Subcutaneous abdominal adipose tissue (tissue), 5 donors: ENCODE measurements around the gene VPS72.

ENCODE experiments used
- H3K27ac ChIP-seq: one replicate; pipeline ENCODE4 v1.7.0; 2013; ENCODE audit warnings: low read depth, mild to moderate bottlenecking, inconsistent platforms, low read length, moderate library complexity
- H3K27me3 ChIP-seq, 5 donors: one replicate each; pipeline ENCODE4 v1.7.0; 2013; ENCODE audit warnings: low read length in 5 of 5, inconsistent platforms in 1 of 5; ENCODE audit not compliant: control insufficient read depth in 5 of 5, insufficient read depth in 4 of 5
- H3K36me3 ChIP-seq, 5 donors: one replicate each; pipeline ENCODE4 v1.7.0; 2013; ENCODE audit warnings: low read length in 5 of 5; ENCODE audit not compliant: control insufficient read depth in 5 of 5, insufficient read depth in 5 of 5
- H3K4me1 ChIP-seq, 5 donors: one replicate each; pipeline ENCODE4 v1.7.0; 2013; ENCODE audit warnings: low read length in 5 of 5, mild to moderate bottlenecking in 3 of 5, moderate library complexity in 1 of 5; ENCODE audit not compliant: control insufficient read depth in 5 of 5, insufficient read depth in 5 of 5
- H3K4me3 ChIP-seq, 5 donors: one replicate each; pipeline ENCODE4 v1.7.0; 2013; ENCODE audit warnings: low read length in 5 of 5, low read depth in 1 of 5
- H3K9ac ChIP-seq, 5 donors: one replicate each; pipeline ENCODE4 v1.7.0; 2013; ENCODE audit warnings: low read length in 5 of 5, mild to moderate bottlenecking in 4 of 5, moderate library complexity in 3 of 5
- H3K9me3 ChIP-seq, 5 donors: one replicate each; pipeline ENCODE4 v1.7.0; 2013; ENCODE audit warnings: low read length in 5 of 5; ENCODE audit not compliant: control insufficient read depth in 5 of 5
- donor health status: healthy.
- donor health status: healthy.
- donor health status: healthy.
- donor health status: healthy.
- donor health status: healthy.

The VPS72 gene

DNA sequence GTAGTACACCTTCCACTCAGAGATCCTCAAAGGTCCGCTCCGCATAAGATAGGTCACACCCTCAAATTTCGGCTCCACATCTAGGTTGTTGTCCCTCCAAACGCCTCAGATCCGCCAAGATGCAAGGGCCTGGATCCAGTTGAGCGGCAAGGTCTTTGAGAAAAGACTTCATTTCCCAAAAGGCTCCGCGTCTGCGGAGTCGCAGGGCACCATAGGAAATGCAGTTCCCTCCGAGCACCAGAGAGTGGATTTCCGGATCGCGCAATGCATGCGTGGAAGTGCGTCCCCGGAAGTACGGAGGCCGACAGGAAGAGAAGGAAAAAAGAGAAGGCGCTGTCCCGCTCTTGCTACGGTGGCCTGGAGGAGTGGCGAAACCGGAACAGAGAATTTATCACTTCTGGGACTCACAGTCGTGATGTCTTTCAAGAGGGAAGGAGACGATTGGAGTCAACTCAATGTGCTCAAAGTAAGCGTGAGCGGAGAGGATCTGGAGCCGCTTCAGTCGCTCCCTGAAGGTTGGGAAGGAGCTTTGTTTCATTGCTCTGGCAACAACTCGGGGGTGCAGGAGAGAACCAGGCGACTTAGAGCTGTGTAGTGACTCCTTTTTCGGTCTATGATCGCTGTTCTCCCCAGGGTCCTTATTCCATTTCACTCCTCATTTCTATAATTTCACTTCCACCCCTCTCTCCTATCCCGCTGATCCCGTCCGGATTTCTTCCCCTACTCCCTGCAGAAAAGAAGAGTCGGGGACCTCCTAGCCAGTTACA lies 24.1 kb downstream of the VPS72 start, which contains the start of the genes LYSMD1 and SCNM1:
LYSMD1 (minus strand) TSS at position 165 of the 767 bp plus-strand sequence. CDS start 644 bp downstream, outside the sequence.
SCNM1 (plus strand) TSS at position 407 of the 767 bp plus-strand sequence; CDS start at position 416, 9 bp downstream.
- Histone ChIP-seq H3K4me1 (peaks cover 5 to 31% (median 29%) of the 10 kb centered on the region in 5 donors), H3K9ac (peak within 1 kb of the TSS; percentile 82 to 96 (median 91)), H3K9me3 (no peaks in the 10 kb centered on the region)

DNA sequence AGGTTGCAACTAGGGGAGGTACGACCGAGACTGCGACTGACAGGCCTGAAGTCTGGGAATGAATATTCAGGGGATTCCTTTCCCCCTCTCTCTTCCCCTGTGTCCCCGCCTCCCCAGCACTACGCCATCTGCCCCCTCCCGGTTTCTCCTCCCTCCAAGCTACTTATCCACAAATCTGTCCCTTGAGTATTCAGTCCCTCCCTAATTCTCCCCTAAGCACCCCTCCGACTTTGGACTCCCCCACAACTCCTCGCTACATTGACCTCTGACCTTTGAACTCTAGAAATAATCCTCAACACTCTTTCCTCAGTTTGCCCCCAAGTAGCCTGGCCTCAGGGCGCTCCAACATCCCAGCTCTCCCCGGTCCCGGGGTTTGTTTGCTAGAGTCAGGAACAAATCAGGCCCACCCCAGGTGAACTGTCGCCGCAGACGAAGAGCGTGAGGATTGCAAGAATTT lies 24.7 kb downstream of the VPS72 start:
- Histone ChIP-seq H3K9me3 (no peaks in the 10 kb centered on the region), H3K4me3 (peak overlapping the region; percentile 88 to 99 (median 94)), H3K27me3 (no peaks in the 10 kb centered on the region), H3K27ac (peak overlapping the region; percentile 86), H3K4me1 (peaks cover 7 to 36% (median 33%) of the 10 kb centered on the region in 5 donors), H3K9ac (peak overlapping the region; percentile 82 to 96 (median 91)), H3K36me3 (peaks cover 0 to 39% (median 32%) of the 10 kb centered on the region in 5 donors)

More for the DNA sequence above, 24.1 kb downstream of the VPS72 start, which contains the start of the genes LYSMD1 and SCNM1:
- Histone ChIP-seq H3K4me3 (peak within 1 kb of the TSS; percentile 88 to 99 (median 94)), H3K36me3 (peaks cover 0 to 38% (median 32%) of the 10 kb centered on the region in 5 donors), H3K27ac (peak within 1 kb of the TSS; percentile 86), H3K27me3 (no peaks in the 10 kb centered on the region)

DNA sequence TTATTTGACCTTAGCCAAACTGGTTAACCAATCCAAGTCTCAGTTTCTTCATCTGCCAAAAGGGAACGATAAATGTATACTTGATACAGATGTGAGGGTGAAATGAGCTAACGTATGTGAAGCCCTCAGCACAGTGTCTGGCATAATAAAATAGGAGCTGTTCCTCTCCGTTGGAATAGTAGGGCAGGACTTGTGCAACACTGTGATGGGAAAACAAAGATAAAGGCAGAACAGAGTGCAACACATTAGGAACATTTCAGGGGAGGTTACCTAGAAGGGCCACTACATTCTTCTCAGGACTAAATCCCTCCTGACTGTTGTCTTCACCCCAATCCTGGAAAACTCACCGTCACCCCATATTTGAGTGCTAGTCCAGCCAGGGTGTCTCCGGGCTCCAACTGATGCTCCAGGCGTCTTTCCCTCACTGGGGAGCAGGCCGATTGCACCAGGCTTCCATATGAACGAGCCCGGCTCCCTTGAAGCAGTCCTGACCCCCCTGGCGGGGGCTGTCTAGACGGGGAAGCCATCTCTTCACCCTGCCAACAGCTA lies 25.2 kb downstream of the VPS72 start:
- Histone ChIP-seq H3K4me3 (peak overlapping the region; percentile 88 to 99 (median 94)), H3K9me3 (no peaks in the 10 kb centered on the region), H3K27me3 (no peaks in the 10 kb centered on the region), H3K27ac (peak overlapping the region; percentile 86), H3K4me1 (peaks cover 7 to 40% (median 35%) of the 10 kb centered on the region in 5 donors), H3K9ac (peak overlapping the region; percentile 82 to 96 (median 91)), H3K36me3 (peaks cover 0 to 37% (median 28%) of the 10 kb centered on the region in 5 donors)

DNA sequence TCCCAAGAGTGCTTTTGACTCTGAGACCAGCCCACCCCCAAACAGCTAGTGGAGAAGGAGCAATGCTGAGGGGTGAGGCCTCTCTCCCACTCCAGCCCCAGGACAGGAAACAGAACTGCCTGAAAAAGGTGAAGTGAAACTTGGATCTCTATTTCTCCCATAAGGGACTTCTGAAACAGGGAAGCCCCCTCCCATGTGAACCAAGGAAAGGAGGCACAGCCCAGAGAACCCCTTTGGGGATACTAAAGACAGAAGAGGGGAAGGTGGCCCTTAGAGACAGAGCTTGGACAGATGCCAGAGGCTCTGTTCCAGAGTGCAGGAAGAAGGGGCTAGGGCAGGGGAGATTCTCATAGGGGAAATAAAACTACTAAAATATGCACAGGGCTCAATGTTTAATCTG lies 30.6 kb downstream of the VPS72 start:
- H3K4me1 ChIP-seq: peaks cover 2 to 29% (median 17%) of the 10 kb centered on the region in 5 donors
- peak overlapping the region in 3 of 5 donors; percentile 23 to 35 (median 25) for H3K9ac ChIP-seq
- H3K36me3 ChIP-seq: peaks cover 0 to 47% (median 38%) of the 10 kb centered on the region in 5 donors
- no peak overlapping the region for H3K27ac ChIP-seq
- no peak overlapping the region for H3K4me3 ChIP-seq
- no peaks in the 10 kb centered on the region for H3K9me3 ChIP-seq
- H3K27me3 ChIP-seq: no peaks in the 10 kb centered on the region

DNA sequence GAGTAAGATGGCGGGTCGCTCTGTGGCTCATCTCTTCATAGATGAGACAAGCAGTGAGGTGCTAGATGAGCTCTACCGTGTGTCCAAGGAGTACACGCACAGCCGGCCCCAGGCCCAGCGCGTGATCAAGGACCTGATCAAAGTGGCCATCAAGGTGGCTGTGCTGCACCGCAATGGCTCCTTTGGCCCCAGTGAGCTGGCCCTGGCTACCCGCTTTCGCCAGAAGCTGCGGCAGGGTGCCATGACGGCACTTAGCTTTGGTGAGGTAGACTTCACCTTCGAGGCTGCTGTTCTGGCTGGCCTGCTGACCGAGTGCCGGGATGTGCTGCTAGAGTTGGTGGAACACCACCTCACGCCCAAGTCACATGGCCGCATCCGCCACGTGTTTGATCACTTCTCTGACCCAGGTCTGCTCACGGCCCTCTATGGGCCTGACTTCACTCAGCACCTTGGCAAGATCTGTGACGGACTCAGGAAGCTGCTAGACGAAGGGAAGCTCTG lies 31.2 kb downstream of the VPS72 start:
- no peak overlapping the region for H3K27ac ChIP-seq
- H3K9me3 ChIP-seq: no peaks in the 10 kb centered on the region
- peak overlapping the region in 3 of 5 donors; percentile 23 to 35 (median 25) for H3K9ac ChIP-seq
- H3K4me3 ChIP-seq: no peak overlapping the region
- H3K27me3 ChIP-seq: no peaks in the 10 kb centered on the region
- H3K36me3 ChIP-seq: peaks cover 0 to 47% (median 38%) of the 10 kb centered on the region in 5 donors
- peaks cover 2 to 26% (median 14%) of the 10 kb centered on the region in 5 donors for H3K4me1 ChIP-seq

DNA sequence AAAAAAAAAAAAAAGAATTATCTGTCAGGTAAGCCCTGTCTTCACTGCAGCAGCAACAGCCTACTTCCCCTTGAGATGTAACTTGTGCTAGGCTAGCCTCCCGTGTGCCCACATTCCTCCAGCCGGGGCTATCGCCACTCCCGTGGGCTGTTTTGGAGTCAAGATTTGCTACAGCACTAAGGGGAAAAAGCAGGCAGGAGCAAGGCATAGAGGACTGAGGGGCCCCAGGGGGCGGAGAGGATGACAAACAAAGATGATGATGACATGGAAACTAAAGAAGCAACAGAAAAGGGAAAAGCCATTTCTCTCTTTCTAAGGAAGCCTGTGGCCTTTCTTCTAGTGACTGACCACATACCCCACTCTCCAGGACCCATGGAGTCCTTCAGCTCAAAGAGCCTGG lies 31.7 kb downstream of the VPS72 start:
- H3K4me1 ChIP-seq: peaks cover 2 to 26% (median 14%) of the 10 kb centered on the region in 5 donors
- H3K27me3 ChIP-seq: no peaks in the 10 kb centered on the region
- H3K9me3 ChIP-seq: no peaks in the 10 kb centered on the region
- no peak overlapping the region for H3K4me3 ChIP-seq
- peak overlapping the region in 1 of 5 donors; percentile 12 for H3K9ac ChIP-seq
- peaks cover 0 to 47% (median 38%) of the 10 kb centered on the region in 5 donors for H3K36me3 ChIP-seq
- no peak overlapping the region for H3K27ac ChIP-seq

DNA sequence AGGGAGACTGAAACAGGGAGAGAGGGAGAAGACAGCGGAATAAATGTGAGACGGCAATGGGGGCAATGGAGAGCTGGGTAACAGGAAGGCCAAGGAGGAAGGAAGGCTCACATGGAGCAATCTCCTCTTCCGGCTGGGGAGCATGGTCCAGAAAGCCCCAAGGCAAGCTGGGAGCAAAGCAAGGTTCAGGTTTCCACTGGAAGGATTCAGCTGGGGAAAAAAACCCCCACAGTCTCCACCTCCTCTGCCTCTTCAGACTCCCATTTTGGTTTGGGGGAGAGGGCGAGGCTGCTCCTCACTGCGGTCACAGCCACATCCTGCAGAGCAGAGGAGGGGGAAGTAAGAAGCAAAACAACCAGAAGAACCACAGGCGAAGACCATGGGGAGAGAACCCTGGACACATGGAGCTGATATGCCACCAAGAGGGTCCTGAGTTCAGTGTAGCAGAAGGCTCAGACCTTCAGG lies 32.9 kb downstream of the VPS72 start:
- Histone ChIP-seq H3K9me3 (no peaks in the 10 kb centered on the region), H3K4me1 (peaks cover 2 to 26% (median 14%) of the 10 kb centered on the region in 5 donors), H3K27me3 (no peaks in the 10 kb centered on the region), H3K4me3 (peak overlapping the region; percentile 30 to 69 (median 49)), H3K36me3 (peaks cover 0 to 47% (median 38%) of the 10 kb centered on the region in 5 donors), H3K27ac (no peak overlapping the region), H3K9ac (peak overlapping the region in 2 of 5 donors; percentile 19 to 25)

DNA sequence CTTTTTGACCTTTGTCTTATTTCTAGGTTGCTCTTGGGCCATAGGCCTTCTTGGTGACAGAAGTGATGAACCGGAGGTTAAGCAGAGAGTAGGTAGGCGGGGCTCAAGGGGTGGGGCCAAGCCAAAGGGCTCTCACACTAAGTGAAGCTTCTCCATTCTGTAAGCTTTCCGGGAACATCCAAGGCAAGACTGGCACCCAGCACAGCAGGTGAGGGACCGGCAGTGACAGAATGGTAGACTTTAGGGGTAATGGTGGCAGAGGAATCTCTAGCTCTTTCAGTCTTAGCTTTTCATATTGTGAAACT lies 33.5 kb downstream of the VPS72 start, which contains the start of gene TNFAIP8L2:
TNFAIP8L2 (plus strand) TSS at position 135 of the 305 bp plus-strand sequence. CDS start 2,049 bp downstream, outside the sequence.
- H3K9me3 ChIP-seq: no peaks in the 10 kb centered on the region
- H3K27ac ChIP-seq: no peak within 1 kb of the TSS
- no peaks in the 10 kb centered on the region for H3K27me3 ChIP-seq
- H3K36me3 ChIP-seq: peaks cover 0 to 42% (median 34%) of the 10 kb centered on the region in 5 donors
- H3K9ac ChIP-seq: peak within 1 kb of the TSS in 2 of 5 donors; percentile 19 to 25
- peak within 1 kb of the TSS; percentile 30 to 69 (median 49) for H3K4me3 ChIP-seq
- peaks cover 2 to 26% (median 14%) of the 10 kb centered on the region in 5 donors for H3K4me1 ChIP-seq

DNA sequence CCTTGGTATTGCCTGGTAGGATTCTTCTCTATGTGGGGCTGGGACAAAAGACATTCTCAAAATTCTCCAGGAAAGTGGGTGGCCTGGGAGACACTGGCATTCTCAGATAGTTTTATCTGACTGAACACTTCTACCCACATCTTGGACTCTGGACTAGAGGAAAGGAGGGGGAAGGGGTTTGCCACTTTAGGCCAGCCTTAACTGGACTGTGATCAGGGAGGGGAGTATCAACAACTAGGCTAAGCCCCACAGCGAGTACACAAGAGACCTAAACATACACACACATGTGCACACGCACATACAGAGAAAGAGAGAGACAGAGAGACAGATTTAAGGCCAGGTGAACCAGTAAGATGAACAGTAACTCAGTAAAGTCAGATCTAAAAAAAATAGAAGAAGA lies 42.3 kb downstream of the VPS72 start:
- H3K36me3 ChIP-seq: peaks cover 0 to 2% (median 0%) of the 10 kb centered on the region in 5 donors
- no peak overlapping the region for H3K27ac ChIP-seq
- no peaks in the 10 kb centered on the region for H3K9me3 ChIP-seq
- peaks cover 3 to 43% (median 30%) of the 10 kb centered on the region in 5 donors for H3K4me1 ChIP-seq
- no peak overlapping the region for H3K4me3 ChIP-seq
- peak overlapping the region in 4 of 5 donors; percentile 61 to 76 (median 70) for H3K9ac ChIP-seq
- no peaks in the 10 kb centered on the region for H3K27me3 ChIP-seq
